Stimulated activated naive CD8-positive, alpha-beta T cell treated with anti-CD3 and anti-CD28 coated beads, Interleukin-15, amount 100 ng/mL, for 72 hours (primary cell): Measurements from ENCODE around the gene IQSEC1.

Source experiments
- ATAC-seq: fragments of 150-1000 bp; cut with Tn5 transposase; 2 replicates; pipeline ENCODE4 v1.10.0; 2021; ENCODE audit warnings: mild to moderate bottlenecking, moderate library complexity
- DNase-seq, 2 donors: peaks; one replicate each; pipeline ENCODE4 v3.0.0; 2021 to 2022
- H3K27ac Mint-ChIP-seq, 2 donors: one replicate each; pipeline ENCODE4 v1.8.0; 2022; ENCODE audit warnings: mild to moderate bottlenecking in 2 of 2, mixed read lengths in 2 of 2, moderate library complexity in 2 of 2
- H3K27me3 Mint-ChIP-seq: one replicate; pipeline ENCODE4 v1.8.0; 2022; ENCODE audit warnings: mixed read lengths
- H3K4me1 Mint-ChIP-seq: one replicate; pipeline ENCODE4 v1.8.0; 2022; ENCODE audit warnings: mild to moderate bottlenecking, mixed read lengths
- H3K4me3 Mint-ChIP-seq, 2 donors: one replicate each; pipeline ENCODE4 v1.8.0; 2022; ENCODE audit warnings: mild to moderate bottlenecking in 2 of 2, mixed read lengths in 2 of 2, moderate library complexity in 1 of 2
- H3K9me3 Mint-ChIP-seq, 2 donors: one replicate each; pipeline ENCODE4 v1.8.0; 2022; ENCODE audit warnings: mixed read lengths in 2 of 2

IQSEC1 gene

GRCh38 chr3:12970684-12971083 lies 102.5 kb downstream of the IQSEC1 start:
- DNase-seq, result no peak
- Mint-ChIP-seq H3K4me3 (no peak overlapping the region), H3K27me3 (no peaks in the 10 kb centered on the region), H3K9me3 (no peaks in the 10 kb centered on the region), H3K4me1 (peaks cover 42% of the 10 kb centered on the region), H3K27ac (no peak overlapping the region)
- ATAC-seq, result no peak

- ATAC-seq (no peak), DNase-seq (no peak)
- no peaks in the 10 kb centered on the region for H3K9me3 Mint-ChIP-seq
- H3K27ac Mint-ChIP-seq, result no peak overlapping the region
- peaks cover 50% of the 10 kb centered on the region for H3K4me1 Mint-ChIP-seq
- no peaks in the 10 kb centered on the region for H3K27me3 Mint-ChIP-seq
- H3K4me3 Mint-ChIP-seq, result no peak overlapping the region
Observed at GRCh38 chr3:12969486-12969885, 103.7 kb downstream of the IQSEC1 start.

- H3K9me3 Mint-ChIP-seq, result no peaks in the 10 kb centered on the region
- no peak overlapping the region for H3K27ac Mint-ChIP-seq
- no peaks in the 10 kb centered on the region for H3K27me3 Mint-ChIP-seq
- DNase-seq (no peak), ATAC-seq (no peak)
- peak overlapping the region; percentile 25 to 78 for H3K4me3 Mint-ChIP-seq
- peaks cover 51% of the 10 kb centered on the region for H3K4me1 Mint-ChIP-seq
Observed at GRCh38 chr3:12968541-12968940, 104.7 kb downstream of the IQSEC1 start.

- Mint-ChIP-seq H3K9me3 (no peaks in the 10 kb centered on the region), H3K27ac (peak overlapping the region in 1 of 2 donors; percentile 20), H3K4me3 (peak overlapping the region; percentile 78), H3K27me3 (no peaks in the 10 kb centered on the region), H3K4me1 (peaks cover 59% of the 10 kb centered on the region)
- ATAC-seq (peak; percentile 85), DNase-seq (peak; percentile 84 to 85)
Observed at GRCh38 chr3:12967606-12968351, 105.5 kb downstream of the IQSEC1 start.

GRCh38 chr3:12966847-12967605 lies 106.2 kb downstream of the IQSEC1 start:
- H3K27me3 Mint-ChIP-seq, result no peaks in the 10 kb centered on the region
- peaks cover 66% of the 10 kb centered on the region for H3K4me1 Mint-ChIP-seq
- peak overlapping the region; percentile 83 to 84 for H3K4me3 Mint-ChIP-seq
- H3K9me3 Mint-ChIP-seq, result no peaks in the 10 kb centered on the region
- ATAC-seq (peak; percentile 44), DNase-seq (no peak)
- peak overlapping the region in 1 of 2 donors; percentile 43 for H3K27ac Mint-ChIP-seq

GRCh38 chr3:12965999-12966846 lies 107.0 kb downstream of the IQSEC1 start:
- DNase-seq (no peak), ATAC-seq (no peak)
- Mint-ChIP-seq H3K27ac (no peak overlapping the region), H3K9me3 (no peaks in the 10 kb centered on the region), H3K27me3 (no peaks in the 10 kb centered on the region), H3K4me3 (peak overlapping the region; percentile 83 to 84), H3K4me1 (peaks cover 74% of the 10 kb centered on the region)

- DNase-seq (no peak), ATAC-seq (no peak)
- H3K4me1 Mint-ChIP-seq, result peaks cover 87% of the 10 kb centered on the region
- H3K27me3 Mint-ChIP-seq, result no peaks in the 10 kb centered on the region
- H3K9me3 Mint-ChIP-seq, result no peaks in the 10 kb centered on the region
- no peak overlapping the region for H3K27ac Mint-ChIP-seq
- no peak overlapping the region for H3K4me3 Mint-ChIP-seq
Observed at GRCh38 chr3:12964711-12965612, 108.3 kb downstream of the IQSEC1 start.

GRCh38 chr3:12963922-12964701 lies 109.1 kb downstream of the IQSEC1 start:
- no peak overlapping the region for H3K4me3 Mint-ChIP-seq
- H3K27ac Mint-ChIP-seq, result no peak overlapping the region
- ATAC-seq (no peak), DNase-seq (no peak)
- no peaks in the 10 kb centered on the region for H3K27me3 Mint-ChIP-seq
- no peaks in the 10 kb centered on the region for H3K9me3 Mint-ChIP-seq
- H3K4me1 Mint-ChIP-seq, result peaks cover 93% of the 10 kb centered on the region

GRCh38 chr3:12963231-12963896 lies 109.9 kb downstream of the IQSEC1 start:
- Mint-ChIP-seq H3K4me3 (peak overlapping the region; percentile 5 to 36), H3K27ac (no peak overlapping the region), H3K27me3 (no peaks in the 10 kb centered on the region), H3K9me3 (no peaks in the 10 kb centered on the region), H3K4me1 (peaks cover 90% of the 10 kb centered on the region)
- DNase-seq (peak in 1 of 2 donors; percentile 41), ATAC-seq (peak; percentile 49)

- Mint-ChIP-seq H3K9me3 (no peaks in the 10 kb centered on the region), H3K4me3 (no peak overlapping the region), H3K27me3 (no peaks in the 10 kb centered on the region), H3K27ac (no peak overlapping the region), H3K4me1 (peaks cover 93% of the 10 kb centered on the region)
- DNase-seq (no peak), ATAC-seq (no peak)
Observed at GRCh38 chr3:12962292-12962691, 110.9 kb downstream of the IQSEC1 start.

GRCh38 chr3:12961697-12962036 lies 111.6 kb downstream of the IQSEC1 start:
- no peaks in the 10 kb centered on the region for H3K9me3 Mint-ChIP-seq
- no peak overlapping the region for H3K4me3 Mint-ChIP-seq
- peak overlapping the region in 1 of 2 donors; percentile 44 for H3K27ac Mint-ChIP-seq
- no peaks in the 10 kb centered on the region for H3K27me3 Mint-ChIP-seq
- ATAC-seq (no peak), DNase-seq (no peak)
- H3K4me1 Mint-ChIP-seq, result peaks cover 93% of the 10 kb centered on the region

- Mint-ChIP-seq H3K4me3 (no peak overlapping the region), H3K27ac (peak overlapping the region in 1 of 2 donors; percentile 44), H3K27me3 (no peaks in the 10 kb centered on the region), H3K4me1 (peaks cover 93% of the 10 kb centered on the region), H3K9me3 (no peaks in the 10 kb centered on the region)
- ATAC-seq, result no peak
- DNase-seq, result no peak
Observed at GRCh38 chr3:12961007-12961696, 112.1 kb downstream of the IQSEC1 start.

GRCh38 chr3:12960497-12960896 lies 112.7 kb downstream of the IQSEC1 start:
- Mint-ChIP-seq H3K27ac (peak overlapping the region in 1 of 2 donors; percentile 72), H3K27me3 (no peaks in the 10 kb centered on the region), H3K9me3 (no peaks in the 10 kb centered on the region), H3K4me1 (peaks cover 93% of the 10 kb centered on the region), H3K4me3 (peak overlapping the region in 1 of 2 donors; percentile 53)
- no peak for DNase-seq
- ATAC-seq, result no peak
